ENCODE measurements around the gene SLC9A9. TPM values are rescaled to one million over a fixed set of nuclear protein-coding genes. Genes with fewer than 3 reads are reported as not detected.

Gene SLC9A9
- total RNA-seq, 4 donors from 2014 or later = 10.1 to 27.2 (median 16.7) TPM

DNA sequence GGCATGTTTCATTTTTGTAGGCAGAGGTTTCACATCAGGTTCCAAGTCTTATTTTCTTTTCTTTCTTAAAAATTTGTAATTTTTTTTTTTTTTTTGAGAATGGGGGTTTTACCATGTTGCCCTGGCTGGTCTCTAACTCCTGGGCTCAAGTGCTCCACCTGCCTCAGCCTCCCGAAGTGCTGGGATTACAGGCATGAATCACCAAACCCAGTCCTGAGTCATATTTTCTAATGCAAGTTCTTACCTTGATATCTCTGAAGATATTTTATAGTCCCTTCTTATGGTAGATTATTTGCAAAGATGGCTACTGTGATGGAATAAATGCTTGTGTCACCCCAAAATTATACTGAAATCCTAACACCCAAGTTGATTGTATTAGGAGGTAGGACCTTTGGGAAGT is 63.8 kb downstream of the SLC9A9 start:
- no peak overlapping the region for H3K27ac ChIP-seq
- ATAC-seq = no peak
- 85 to 100% methylated on average over 1 of the region's 1 CpG for WGBS, 2 donors (ENCODE audit: low coverage in 1 of 2)
- no peaks in the 10 kb centered on the region for H3K27me3 ChIP-seq
- H3K4me3 ChIP-seq = no peak overlapping the region
- H3K4me1 ChIP-seq = peaks cover 0 to 17% (median 6%) of the 10 kb centered on the region in 3 donors
- TF ChIP-seq POLR2AphosphoS5 (IDR thresholded peaks at IDR 0.05) = no peak
- TF ChIP-seq, protein P1, sequence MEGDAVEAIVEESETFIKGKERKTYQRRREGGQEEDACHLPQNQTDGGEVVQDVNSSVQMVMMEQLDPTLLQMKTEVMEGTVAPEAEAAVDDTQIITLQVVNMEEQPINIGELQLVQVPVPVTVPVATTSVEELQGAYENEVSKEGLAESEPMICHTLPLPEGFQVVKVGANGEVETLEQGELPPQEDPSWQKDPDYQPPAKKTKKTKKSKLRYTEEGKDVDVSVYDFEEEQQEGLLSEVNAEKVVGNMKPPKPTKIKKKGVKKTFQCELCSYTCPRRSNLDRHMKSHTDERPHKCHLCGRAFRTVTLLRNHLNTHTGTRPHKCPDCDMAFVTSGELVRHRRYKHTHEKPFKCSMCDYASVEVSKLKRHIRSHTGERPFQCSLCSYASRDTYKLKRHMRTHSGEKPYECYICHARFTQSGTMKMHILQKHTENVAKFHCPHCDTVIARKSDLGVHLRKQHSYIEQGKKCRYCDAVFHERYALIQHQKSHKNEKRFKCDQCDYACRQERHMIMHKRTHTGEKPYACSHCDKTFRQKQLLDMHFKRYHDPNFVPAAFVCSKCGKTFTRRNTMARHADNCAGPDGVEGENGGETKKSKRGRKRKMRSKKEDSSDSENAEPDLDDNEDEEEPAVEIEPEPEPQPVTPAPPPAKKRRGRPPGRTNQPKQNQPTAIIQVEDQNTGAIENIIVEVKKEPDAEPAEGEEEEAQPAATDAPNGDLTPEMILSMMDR (IDR thresholded peaks at IDR 0.05) = no peak
- TF ChIP-seq EP300 (IDR thresholded peaks at IDR 0.05) = no peak
- no peak for TF ChIP-seq POLR2A (IDR thresholded peaks at IDR 0.05)
- H3K9me3 ChIP-seq = no peaks in the 10 kb centered on the region
- no peaks in the 10 kb centered on the region for H3K36me3 ChIP-seq

- Histone ChIP-seq H3K4me3 (no peak overlapping the region), H3K27ac (no peak overlapping the region), H3K9me3 (no peaks in the 10 kb centered on the region), H3K36me3 (no peaks in the 10 kb centered on the region), H3K4me1 (peaks cover 0 to 17% (median 6%) of the 10 kb centered on the region in 3 donors), H3K27me3 (no peaks in the 10 kb centered on the region)
- 83 to 96% methylated on average over 3 to 4 of the region's 4 CpGs for WGBS, 2 donors (ENCODE audit: low coverage in 1 of 2)
- TF ChIP-seq, protein P1 (IDR thresholded peaks at IDR 0.05) = no peak
- no peak for TF ChIP-seq EP300 (IDR thresholded peaks at IDR 0.05)
- no peak for ATAC-seq
Measured at GRCh38 chr3:143783851-143784370, 64.4 kb downstream of the SLC9A9 start.

DNA sequence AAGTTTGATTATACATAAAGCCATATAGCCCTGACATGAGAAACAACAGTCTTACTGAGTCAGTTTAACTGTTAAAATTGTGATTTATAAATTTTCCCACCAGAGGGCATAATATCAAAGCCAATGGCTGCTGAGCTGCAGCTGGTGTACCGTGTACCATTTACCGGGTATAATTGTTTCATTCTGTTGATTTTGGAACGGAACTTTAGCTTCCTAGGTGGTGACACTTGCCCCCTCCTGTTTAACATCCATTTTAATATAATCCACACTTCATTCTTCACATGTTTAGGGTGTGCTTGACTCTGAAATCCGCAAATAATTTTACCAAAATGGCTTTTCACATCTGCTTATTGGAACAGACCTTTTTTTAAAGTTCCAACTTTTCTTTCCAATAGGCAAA is 72.8 kb downstream of the SLC9A9 start:
- Histone ChIP-seq H3K4me1 (peaks cover 0 to 31% (median 3%) of the 10 kb centered on the region in 3 donors), H3K36me3 (no peaks in the 10 kb centered on the region), H3K27me3 (no peaks in the 10 kb centered on the region), H3K4me3 (peak overlapping the region; percentile 29 to 30), H3K9me3 (no peaks in the 10 kb centered on the region), H3K27ac (no peak overlapping the region)
- peak; percentile 43 for ATAC-seq
- no peak for TF ChIP-seq POLR2A (IDR thresholded peaks at IDR 0.05)
- TF ChIP-seq, protein P1 (IDR thresholded peaks at IDR 0.05) = peak; percentile 31 to 68 (median 56)
- WGBS, 2 donors (ENCODE audit: low coverage in 1 of 2) = 9 to 14% methylated on average over 4 of the region's 4 CpGs

- WGBS, 2 donors (ENCODE audit: low coverage in 1 of 2) = 43 to 72% methylated on average over 2 to 5 of the region's 5 CpGs
- H3K9me3 ChIP-seq = no peaks in the 10 kb centered on the region
- peaks cover 2 to 47% (median 14%) of the 10 kb centered on the region in 3 donors for H3K4me1 ChIP-seq
- H3K36me3 ChIP-seq = no peaks in the 10 kb centered on the region
- ATAC-seq = no peak
- no peak overlapping the region for H3K27ac ChIP-seq
- H3K27me3 ChIP-seq = no peaks in the 10 kb centered on the region
- TF ChIP-seq POLR2A (IDR thresholded peaks at IDR 0.05) = no peak
- TF ChIP-seq, protein P1 (IDR thresholded peaks at IDR 0.05) = no peak
- TF ChIP-seq POLR2AphosphoS5 (IDR thresholded peaks at IDR 0.05) = no peak
- no peak for TF ChIP-seq EP300 (IDR thresholded peaks at IDR 0.05)
- no peak overlapping the region for H3K4me3 ChIP-seq
Measured at GRCh38 chr3:143771939-143772338, 76.3 kb downstream of the SLC9A9 start.

- 19 to 24% methylated on average over 3 of the region's 3 CpGs for whole genome bisulfite sequencing, 2 donors (ENCODE audit: low coverage in 1 of 2)
- TF ChIP-seq POLR2AphosphoS5 (IDR thresholded peaks at IDR 0.05) (no peak), EP300 (IDR thresholded peaks at IDR 0.05) (no peak), POLR2A (IDR thresholded peaks at IDR 0.05) (no peak)
- TF ChIP-seq, protein P1 (IDR thresholded peaks at IDR 0.05) = no peak
- no peak for ATAC-seq
- no peaks in the 10 kb centered on the region for H3K9me3 ChIP-seq
- no peak overlapping the region for H3K27ac ChIP-seq
- H3K36me3 ChIP-seq = no peaks in the 10 kb centered on the region
- no peaks in the 10 kb centered on the region for H3K27me3 ChIP-seq
- no peak overlapping the region for H3K4me3 ChIP-seq
- H3K4me1 ChIP-seq = peaks cover 2 to 45% (median 14%) of the 10 kb centered on the region in 3 donors
Measured at GRCh38 chr3:143771258-143771657, 77.0 kb downstream of the SLC9A9 start.

Measured in gastroesophageal sphincter (tissue), 4 donors.